Calu3 (cell line): ENCODE measurements around the gene CIDEB. TPM values are rescaled to one million over a fixed set of nuclear protein-coding genes. Genes with fewer than 3 reads are reported as not detected.

Experiments
- BruUV-seq: library from RNA; stranded (reverse); fragments of 400-500 nt; replicated peaks from 2 replicates; lab custom pipeline; 2021; lab: Mats Ljungman, UMichigan
- CTCF ChIA-PET: fragments of 300-600 bp; sonication (Branson Sonifier 250); formaldehyde crosslinking; loops from one replicate; lab custom pipeline; 2022; ENCODE audit warnings: antibody characterized with exemption; lab: Charles Lee
- DNase-seq: peaks from one replicate; pipeline ENCODE4 v3.0.0; 2022
- H3K27ac Mint-ChIP-seq: one replicate; pipeline ENCODE4 v1.8.0; 2022; ENCODE audit warnings: mixed read lengths; ENCODE audit not compliant: unreplicated experiment
- H3K27me3 Mint-ChIP-seq: one replicate; pipeline ENCODE4 v1.8.0; 2022; ENCODE audit warnings: mixed read lengths; ENCODE audit not compliant: unreplicated experiment
- H3K36me3 Mint-ChIP-seq: one replicate; pipeline ENCODE4 v1.8.0; 2022; ENCODE audit warnings: mild to moderate bottlenecking, moderate library complexity, mixed read lengths; ENCODE audit not compliant: insufficient read depth, unreplicated experiment
- H3K4me1 Mint-ChIP-seq: one replicate; pipeline ENCODE4 v1.8.0; 2022; ENCODE audit warnings: mild to moderate bottlenecking, low read depth, mixed read lengths; ENCODE audit not compliant: unreplicated experiment
- H3K4me3 Mint-ChIP-seq: one replicate; pipeline ENCODE4 v1.8.0; 2022; ENCODE audit warnings: mild to moderate bottlenecking, low read depth, moderate library complexity, mixed read lengths; ENCODE audit not compliant: unreplicated experiment
- H3K9me3 Mint-ChIP-seq: one replicate; pipeline ENCODE4 v1.8.0; 2022; ENCODE audit warnings: low read depth, mixed read lengths; ENCODE audit not compliant: unreplicated experiment
- intact Hi-C: fragments of 100-400 bp; cut with micrococcal nuclease; formaldehyde crosslinking; loops from one replicate; pipeline ENCODE4 v1.10.0; 2022; ENCODE audit not compliant: unreplicated experiment
- total RNA-seq: library from RNA; stranded (reverse); gene quantifications from 2 replicates; pipeline ENCODE4 v1.2.3, GENCODE V29; 2022
- TF ChIP-seq, protein P1 (sequence below): fragments of 200-600 bp; IDR thresholded peaks from one replicate; pipeline ENCODE4 v1.8.0; 2022; ENCODE audit warnings: antibody characterized with exemption; ENCODE audit not compliant: unreplicated experiment

The CIDEB gene
- total RNA-seq, 1 experiment from 2014 or later = not detected

DNA sequence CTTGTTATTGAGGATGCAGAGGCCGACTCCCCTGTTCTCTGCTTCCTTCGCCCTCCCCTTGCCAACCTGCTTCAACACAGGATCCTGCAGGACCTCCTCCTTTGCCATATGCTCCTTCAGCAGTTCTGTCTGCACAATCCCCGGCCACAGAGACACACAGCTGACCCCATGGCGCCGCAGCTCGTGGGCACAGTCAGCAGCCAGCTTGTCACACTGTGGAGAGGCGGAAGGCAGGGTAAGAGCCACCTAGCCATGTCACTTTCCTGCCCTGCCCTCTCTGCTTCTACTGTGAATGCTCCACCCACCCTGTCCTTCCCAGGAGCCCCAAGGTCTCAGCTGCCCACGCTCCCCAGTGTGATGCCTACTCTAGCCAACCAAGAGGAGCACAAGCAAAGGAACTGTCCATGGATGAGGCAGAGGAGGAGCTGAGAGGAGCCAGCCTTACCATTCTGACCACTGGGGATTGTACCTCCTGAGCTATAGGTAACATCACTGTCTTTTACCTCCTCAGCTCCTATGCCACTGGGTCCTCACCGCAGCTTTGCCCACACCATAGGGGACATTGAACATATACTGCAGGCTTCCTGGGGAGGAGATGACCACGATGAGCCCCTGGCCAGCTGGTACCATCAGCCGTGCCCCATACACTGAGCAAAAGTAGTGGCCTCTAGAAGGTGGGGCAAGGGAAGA is 15.5 kb downstream of the CIDEB start:
- no TSS peak for BruUV-seq
- TF ChIP-seq, protein P1, sequence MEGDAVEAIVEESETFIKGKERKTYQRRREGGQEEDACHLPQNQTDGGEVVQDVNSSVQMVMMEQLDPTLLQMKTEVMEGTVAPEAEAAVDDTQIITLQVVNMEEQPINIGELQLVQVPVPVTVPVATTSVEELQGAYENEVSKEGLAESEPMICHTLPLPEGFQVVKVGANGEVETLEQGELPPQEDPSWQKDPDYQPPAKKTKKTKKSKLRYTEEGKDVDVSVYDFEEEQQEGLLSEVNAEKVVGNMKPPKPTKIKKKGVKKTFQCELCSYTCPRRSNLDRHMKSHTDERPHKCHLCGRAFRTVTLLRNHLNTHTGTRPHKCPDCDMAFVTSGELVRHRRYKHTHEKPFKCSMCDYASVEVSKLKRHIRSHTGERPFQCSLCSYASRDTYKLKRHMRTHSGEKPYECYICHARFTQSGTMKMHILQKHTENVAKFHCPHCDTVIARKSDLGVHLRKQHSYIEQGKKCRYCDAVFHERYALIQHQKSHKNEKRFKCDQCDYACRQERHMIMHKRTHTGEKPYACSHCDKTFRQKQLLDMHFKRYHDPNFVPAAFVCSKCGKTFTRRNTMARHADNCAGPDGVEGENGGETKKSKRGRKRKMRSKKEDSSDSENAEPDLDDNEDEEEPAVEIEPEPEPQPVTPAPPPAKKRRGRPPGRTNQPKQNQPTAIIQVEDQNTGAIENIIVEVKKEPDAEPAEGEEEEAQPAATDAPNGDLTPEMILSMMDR = no peak
- Mint-ChIP-seq H3K36me3 (peaks cover 8% of the 10 kb centered on the region), H3K4me1 (peaks cover 14% of the 10 kb centered on the region), H3K9me3 (no peaks in the 10 kb centered on the region), H3K4me3 (no peak overlapping the region), H3K27me3 (no peaks in the 10 kb centered on the region), H3K27ac (no peak overlapping the region)
- CTCF ChIA-PET = interaction anchor here (1.3 kb wide), 1 partner anchor 49 kb away, joined by 4 read pairs; no protein-coding TSS in a partner anchor
- no peak for DNase-seq
- intact Hi-C loops = no loop called here

GRCh38 chr14:24291446-24292117 is 16.2 kb downstream of the CIDEB start:
- peaks cover 8% of the 10 kb centered on the region for H3K4me1 Mint-ChIP-seq
- intact Hi-C loops = no loop called here
- no peaks in the 10 kb centered on the region for H3K9me3 Mint-ChIP-seq
- CTCF ChIA-PET = no interaction called here
- no TSS peak for BruUV-seq
- H3K27me3 Mint-ChIP-seq = no peaks in the 10 kb centered on the region
- peaks cover 2% of the 10 kb centered on the region for H3K36me3 Mint-ChIP-seq
- no peak overlapping the region for H3K4me3 Mint-ChIP-seq
- H3K27ac Mint-ChIP-seq = no peak overlapping the region
- no peak for DNase-seq
- TF ChIP-seq, protein P1 = no peak

DNA sequence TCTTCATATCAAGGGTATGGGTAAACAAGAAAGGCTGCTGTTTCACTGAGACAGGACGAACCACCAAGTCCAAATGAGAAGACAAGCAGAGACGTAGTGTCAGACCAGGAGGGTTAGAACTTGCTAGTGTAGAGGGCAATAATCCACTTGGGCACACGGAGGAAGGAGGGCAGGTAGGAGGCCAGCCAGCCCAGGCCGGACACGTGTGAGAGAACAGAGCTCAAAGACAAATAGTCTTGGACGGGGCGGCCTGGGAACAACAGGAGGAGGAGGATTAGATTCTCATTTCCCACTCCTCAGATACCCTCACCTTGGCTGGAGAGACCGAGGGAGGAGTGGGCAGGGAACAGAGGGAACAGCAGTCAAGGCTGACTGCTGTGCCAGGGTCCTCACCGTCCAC is 17.0 kb downstream of the CIDEB start:
- no peak for DNase-seq
- Mint-ChIP-seq H3K9me3 (no peaks in the 10 kb centered on the region), H3K27ac (no peak overlapping the region), H3K4me3 (no peak overlapping the region), H3K36me3 (no peaks in the 10 kb centered on the region), H3K27me3 (no peaks in the 10 kb centered on the region), H3K4me1 (no peaks in the 10 kb centered on the region)
- intact Hi-C loops = no loop called here
- CTCF ChIA-PET = no interaction called here
- no TSS peak for BruUV-seq
- TF ChIP-seq, protein P1 = no peak

- intact Hi-C loops = no loop called here
- H3K4me1 Mint-ChIP-seq = no peaks in the 10 kb centered on the region
- CTCF ChIA-PET = no interaction called here
- no peaks in the 10 kb centered on the region for H3K9me3 Mint-ChIP-seq
- no peak for DNase-seq
- H3K27me3 Mint-ChIP-seq = no peaks in the 10 kb centered on the region
- BruUV-seq = no TSS peak
- TF ChIP-seq, protein P1 = no peak
- H3K27ac Mint-ChIP-seq = no peak overlapping the region
- H3K4me3 Mint-ChIP-seq = no peak overlapping the region
- no peaks in the 10 kb centered on the region for H3K36me3 Mint-ChIP-seq
Measured at GRCh38 chr14:24289649-24290280, 18.0 kb downstream of the CIDEB start.
